ENCODE measurements around the gene NBPF11.
"Not testable (repeated sequence)": the region's sequence is repeated elsewhere in the genome, so short reads cannot be mapped to it uniquely, and the experiment has no call there.

The NBPF11 gene, protein sequence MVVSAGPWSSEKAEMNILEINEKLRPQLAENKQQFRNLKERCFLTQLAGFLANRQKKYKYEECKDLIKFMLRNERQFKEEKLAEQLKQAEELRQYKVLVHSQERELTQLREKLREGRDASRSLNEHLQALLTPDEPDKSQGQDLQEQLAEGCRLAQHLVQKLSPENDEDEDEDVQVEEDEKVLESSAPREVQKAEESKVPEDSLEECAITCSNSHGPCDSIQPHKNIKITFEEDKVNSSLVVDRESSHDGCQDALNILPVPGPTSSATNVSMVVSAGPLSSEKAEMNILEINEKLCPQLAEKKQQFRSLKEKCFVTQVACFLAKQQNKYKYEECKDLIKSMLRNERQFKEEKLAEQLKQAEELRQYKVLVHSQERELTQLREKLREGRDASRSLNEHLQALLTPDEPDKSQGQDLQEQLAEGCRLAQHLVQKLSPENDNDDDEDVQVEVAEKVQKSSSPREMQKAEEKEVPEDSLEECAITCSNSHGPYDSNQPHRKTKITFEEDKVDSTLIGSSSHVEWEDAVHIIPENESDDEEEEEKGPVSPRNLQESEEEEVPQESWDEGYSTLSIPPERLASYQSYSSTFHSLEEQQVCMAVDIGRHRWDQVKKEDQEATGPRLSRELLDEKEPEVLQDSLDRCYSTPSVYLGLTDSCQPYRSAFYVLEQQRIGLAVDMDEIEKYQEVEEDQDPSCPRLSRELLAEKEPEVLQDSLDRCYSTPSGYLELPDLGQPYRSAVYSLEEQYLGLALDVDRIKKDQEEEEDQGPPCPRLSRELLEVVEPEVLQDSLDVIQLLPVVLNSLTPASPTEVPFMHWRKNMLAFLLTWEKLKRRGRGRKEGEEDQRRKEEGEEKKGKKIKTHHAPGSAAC

DNA sequence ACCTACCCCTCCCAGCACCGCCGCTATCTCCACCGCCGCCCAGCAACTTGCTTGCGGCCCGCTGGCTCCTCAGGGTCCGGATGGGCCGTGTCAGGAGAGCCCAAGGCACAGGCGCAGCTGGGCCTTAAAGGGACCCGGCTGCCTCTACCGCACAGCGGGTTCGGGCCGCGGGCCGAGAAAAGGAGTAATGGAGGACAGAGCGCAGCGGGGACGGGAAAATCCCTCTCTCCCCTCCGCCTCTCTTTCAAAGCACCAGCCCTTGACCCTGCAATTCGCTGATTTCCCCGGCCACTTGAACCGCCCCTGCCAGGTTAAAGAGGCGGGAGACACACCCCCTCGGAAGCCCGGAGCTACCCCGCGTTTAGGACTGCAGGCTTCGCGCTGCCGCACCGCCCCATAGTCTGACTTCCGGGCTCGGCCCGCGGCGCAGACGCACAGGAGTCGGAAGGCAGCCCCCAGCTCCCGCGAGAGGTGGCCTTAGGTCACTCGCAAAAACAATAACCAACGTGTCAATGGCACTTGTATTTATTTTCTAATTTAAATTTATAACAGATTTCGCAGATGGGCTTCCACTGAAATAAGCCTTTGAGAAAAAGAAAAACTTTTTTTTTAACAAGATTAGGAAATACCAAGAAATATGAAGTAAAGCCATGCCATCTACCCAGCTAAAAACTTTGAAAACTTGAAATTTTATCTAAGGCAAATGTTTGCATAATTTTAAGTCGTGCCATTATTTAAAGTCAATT lies at the start of gene NBPF11:
NBPF11 (minus strand) TSS at position 371 of the 746 bp plus-strand sequence. CDS start 25,278 bp downstream, outside the sequence.
- DNase-seq (ENCODE audit: low read depth), result peak; percentile 11
- peak within 1 kb of the TSS; percentile 66 for H3K4me3 ChIP-seq (ENCODE audit: control insufficient read depth, low read depth, low read length)

DNA sequence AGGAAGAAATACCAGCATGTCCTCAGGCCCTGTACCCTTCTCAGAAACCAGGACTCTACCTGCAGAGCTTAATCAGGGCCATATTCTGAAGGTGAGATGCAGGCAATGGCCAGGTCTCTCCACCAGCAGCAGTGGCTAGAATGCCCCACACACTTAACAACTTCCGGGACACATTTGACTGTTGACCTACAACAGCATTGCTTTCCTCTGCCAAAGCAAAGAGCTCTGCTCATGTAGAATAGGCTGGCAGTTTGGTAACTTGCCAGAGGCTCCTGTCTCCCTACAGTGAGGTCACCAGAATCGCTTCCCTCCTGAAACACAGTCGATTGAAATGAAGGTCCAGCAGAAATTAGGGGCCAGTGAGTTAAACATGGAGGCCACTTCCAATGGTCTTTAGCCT lies 45.3 kb upstream of the NBPF11 start:
- DNase-seq (ENCODE audit: low read depth); H3K4me3 ChIP-seq (ENCODE audit: control insufficient read depth, low read depth, low read length): not testable (repeated sequence)

DNA sequence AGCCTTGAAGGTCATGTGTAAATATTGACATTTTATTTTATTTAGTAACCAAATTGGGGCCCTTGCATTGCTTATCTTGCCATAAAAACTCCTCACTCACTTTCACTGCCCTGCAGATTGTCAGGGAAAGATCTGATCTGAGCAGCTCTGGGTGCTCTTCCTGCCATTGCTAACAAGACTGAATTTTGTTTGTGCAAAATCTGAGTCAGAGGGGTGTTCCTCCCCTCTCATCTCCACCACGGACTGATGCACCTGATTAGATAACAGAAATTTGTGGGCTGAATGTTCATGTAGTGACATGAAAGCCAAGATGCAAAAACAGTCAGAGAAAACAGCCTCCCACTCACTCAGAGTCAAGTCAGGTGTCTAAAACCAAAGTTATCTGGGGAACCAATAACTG lies 44.9 kb upstream of the NBPF11 start:
- H3K4me3 ChIP-seq (ENCODE audit: control insufficient read depth, low read depth, low read length); DNase-seq (ENCODE audit: low read depth): not testable (repeated sequence)

DNA sequence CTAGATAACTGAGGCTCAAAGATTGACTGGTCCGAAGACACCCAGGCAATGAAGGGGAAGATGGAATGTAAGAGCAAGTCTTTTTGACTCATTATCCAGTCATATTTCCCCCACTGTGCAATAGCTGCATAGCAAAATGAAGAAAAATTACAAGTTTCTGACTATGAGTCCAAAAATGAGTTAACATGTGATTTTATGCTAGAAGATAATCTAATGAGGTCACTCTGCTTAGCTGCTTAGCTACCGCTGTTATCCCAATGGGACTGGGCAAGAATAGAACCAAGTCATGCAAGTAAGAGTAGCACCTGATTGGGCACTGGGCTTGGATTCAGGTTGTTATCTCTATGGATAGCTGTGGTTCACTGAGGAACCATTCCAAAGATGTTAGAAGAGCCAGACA lies 43.0 kb upstream of the NBPF11 start:
- H3K4me3 ChIP-seq (ENCODE audit: control insufficient read depth, low read depth, low read length); DNase-seq (ENCODE audit: low read depth): not testable (repeated sequence)

DNA sequence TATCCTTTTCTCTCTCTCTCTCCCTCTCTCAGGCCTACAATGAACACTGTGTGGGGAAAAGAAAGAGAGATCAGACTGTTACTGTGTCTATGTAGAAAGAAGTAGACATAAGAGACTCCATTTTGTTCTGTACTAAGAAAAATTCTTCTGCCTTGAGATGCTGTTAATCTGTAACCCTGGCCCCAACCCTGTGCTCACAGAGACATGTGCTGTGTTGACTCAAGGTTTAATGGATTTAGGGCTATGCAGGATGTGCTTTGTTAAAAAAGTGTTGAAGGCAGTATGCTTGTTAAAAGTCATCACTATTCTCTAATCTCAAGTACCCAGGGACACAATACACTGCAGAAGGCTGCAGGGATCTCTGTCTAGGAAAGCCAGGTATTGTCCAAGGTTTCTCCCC lies 36.7 kb upstream of the NBPF11 start:
- not testable (repeated sequence) for H3K4me3 ChIP-seq (ENCODE audit: control insufficient read depth, low read depth, low read length); DNase-seq (ENCODE audit: low read depth)

DNA sequence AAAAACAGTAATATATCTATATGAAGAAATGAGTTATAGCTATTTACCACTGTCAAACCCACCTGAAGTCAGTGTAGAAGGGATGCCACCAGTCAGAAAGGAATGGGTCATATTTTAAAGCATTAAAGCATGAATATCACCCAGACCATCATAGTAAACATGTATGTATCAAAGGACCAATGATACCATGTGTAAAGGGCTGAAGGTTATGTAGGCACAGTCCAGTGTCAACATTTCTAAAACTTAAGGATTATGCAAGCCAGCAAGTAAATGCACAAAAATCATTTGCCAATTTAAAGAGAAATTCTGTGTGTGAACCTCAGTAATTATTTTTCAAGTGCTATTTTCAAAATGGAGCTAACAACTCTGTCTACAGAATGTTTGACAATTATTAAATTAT lies 26.6 kb upstream of the NBPF11 start:
- H3K4me3 ChIP-seq (ENCODE audit: control insufficient read depth, low read depth, low read length); DNase-seq (ENCODE audit: low read depth): not testable (repeated sequence)

DNA sequence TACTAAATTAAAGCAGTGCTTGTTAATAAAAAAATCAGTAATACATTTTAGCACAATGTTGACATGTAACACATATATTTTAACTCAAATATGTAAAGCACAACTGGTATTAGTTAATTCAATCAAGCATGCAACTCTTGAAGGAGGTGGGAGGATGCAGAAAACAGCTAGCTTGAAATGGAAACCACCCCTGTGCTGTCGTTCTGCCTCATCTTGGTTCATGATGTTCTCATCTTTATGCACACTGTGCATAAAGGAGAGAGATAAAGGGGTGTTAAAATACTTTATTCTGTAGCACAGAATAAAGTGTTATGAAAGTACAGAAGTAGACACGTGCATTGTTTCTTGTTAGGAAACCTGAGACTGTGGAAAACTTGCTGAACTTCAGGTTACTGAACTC lies 23.3 kb upstream of the NBPF11 start:
- not testable (repeated sequence) for DNase-seq (ENCODE audit: low read depth); H3K4me3 ChIP-seq (ENCODE audit: control insufficient read depth, low read depth, low read length)

DNA sequence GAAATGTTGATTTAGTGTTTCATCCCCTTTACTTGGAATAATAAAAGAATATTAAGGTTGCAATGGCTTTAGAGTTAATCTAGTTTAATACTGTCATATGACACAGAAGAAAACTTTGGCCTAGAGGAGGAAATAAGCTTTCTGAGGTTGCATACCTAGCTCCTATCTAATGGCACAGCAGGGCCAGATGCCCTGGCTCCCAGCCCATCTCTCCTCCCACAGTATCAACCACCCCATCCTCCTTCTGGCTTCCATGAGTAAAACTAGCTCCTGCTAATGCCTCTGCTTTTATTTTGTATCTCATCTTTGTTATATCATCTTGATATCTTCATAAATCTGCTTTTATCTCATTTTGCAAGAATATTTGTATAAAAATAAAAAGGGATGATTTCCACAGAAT lies 19.9 kb upstream of the NBPF11 start:
- not testable (repeated sequence) for H3K4me3 ChIP-seq (ENCODE audit: control insufficient read depth, low read depth, low read length); DNase-seq (ENCODE audit: low read depth)

DNA sequence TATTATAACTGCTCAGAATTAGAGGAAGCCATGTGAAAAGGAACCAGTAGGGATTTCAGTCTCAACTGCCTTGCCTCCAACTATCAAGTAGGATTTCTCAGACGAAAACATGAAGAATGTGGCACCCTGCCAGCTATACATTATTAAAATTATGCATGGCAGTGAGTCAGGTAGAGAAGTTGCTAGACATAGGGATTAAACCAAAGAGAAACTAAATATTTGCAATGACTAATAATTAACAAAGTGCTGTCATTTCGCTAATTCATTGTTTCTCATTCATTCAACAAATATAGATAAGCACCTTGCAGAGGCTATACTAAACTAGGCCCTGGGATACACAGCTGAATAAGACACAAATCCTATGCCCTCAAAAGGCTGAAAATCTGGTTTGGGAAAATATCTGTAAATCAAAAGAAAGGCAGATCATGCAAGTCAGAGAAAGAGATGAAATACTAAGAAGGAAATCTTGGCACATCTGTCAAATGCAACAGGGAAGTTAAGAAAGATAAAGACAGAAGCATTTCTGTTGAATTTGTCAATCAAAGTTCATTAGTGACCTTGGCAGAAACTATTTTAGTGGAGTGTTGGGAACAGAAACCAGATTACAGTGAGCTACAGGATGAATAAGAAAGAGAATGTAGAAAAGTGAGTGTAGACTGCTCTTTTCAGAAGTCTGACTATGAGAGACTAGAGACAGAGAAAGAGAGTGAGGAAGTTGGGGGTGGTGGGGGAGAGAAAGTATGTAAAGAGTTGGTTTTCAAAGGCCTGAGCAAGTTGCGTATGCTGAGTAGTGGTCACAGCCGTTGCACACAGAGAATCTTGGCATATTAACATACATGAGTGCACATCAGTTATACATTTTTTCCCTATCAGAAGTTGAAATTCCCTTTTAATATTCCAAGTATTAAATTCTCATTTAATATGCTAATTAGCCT lies 14.7 kb upstream of the NBPF11 start:
- H3K4me3 ChIP-seq (ENCODE audit: control insufficient read depth, low read depth, low read length), result no peak overlapping the region
- TF ChIP-seq, protein P1, sequence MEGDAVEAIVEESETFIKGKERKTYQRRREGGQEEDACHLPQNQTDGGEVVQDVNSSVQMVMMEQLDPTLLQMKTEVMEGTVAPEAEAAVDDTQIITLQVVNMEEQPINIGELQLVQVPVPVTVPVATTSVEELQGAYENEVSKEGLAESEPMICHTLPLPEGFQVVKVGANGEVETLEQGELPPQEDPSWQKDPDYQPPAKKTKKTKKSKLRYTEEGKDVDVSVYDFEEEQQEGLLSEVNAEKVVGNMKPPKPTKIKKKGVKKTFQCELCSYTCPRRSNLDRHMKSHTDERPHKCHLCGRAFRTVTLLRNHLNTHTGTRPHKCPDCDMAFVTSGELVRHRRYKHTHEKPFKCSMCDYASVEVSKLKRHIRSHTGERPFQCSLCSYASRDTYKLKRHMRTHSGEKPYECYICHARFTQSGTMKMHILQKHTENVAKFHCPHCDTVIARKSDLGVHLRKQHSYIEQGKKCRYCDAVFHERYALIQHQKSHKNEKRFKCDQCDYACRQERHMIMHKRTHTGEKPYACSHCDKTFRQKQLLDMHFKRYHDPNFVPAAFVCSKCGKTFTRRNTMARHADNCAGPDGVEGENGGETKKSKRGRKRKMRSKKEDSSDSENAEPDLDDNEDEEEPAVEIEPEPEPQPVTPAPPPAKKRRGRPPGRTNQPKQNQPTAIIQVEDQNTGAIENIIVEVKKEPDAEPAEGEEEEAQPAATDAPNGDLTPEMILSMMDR (IDR thresholded peaks at IDR 0.05; ENCODE audit: control insufficient read depth, insufficient read depth, low read depth, low read length, missing control alignments), result no peak

DNA sequence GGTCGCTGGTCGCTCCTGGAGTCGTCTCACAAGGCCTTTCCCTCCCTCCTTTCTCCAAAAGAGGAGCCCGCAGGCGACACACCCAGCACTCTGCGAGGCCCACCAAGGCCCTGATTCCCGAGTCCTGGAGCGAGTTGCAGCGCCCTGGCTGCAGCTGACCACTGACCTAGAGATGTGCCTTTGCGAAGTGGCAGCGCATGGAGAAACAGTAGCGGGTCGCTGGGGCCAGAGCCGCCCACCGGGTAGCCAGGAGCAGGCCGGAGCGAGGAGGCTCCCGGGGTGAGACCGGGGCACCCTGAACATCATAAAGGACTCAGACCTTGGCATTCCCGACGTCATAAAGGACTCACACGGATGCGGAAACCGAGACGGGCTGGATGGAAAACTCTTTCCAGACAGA lies 10.3 kb upstream of the NBPF11 start:
- TF ChIP-seq, protein P1 (IDR thresholded peaks at IDR 0.05; ENCODE audit: control insufficient read depth, insufficient read depth, low read depth, low read length, missing control alignments), result no peak
- no peak overlapping the region for H3K4me3 ChIP-seq (ENCODE audit: control insufficient read depth, low read depth, low read length)
- DNase-seq (ENCODE audit: low read depth), result no peak

More for the DNA sequence above, 14.7 kb upstream of the NBPF11 start:
- DNase-seq (ENCODE audit: low read depth), result no peak
